HG03159 (cell line): ENCODE measurements around the gene NFATC4.
A peak's percentile ranks its signal among the peaks of the same experiment; 100 is the strongest.

Source experiments
- ATAC-seq: cut with Tn5 transposase; IDR thresholded peaks from one replicate; pipeline ENCODE4 v1.9.1; 2021; ENCODE audit warnings: mild to moderate bottlenecking, moderate library complexity; ENCODE audit not compliant: unreplicated experiment

NFATC4 gene

DNA sequence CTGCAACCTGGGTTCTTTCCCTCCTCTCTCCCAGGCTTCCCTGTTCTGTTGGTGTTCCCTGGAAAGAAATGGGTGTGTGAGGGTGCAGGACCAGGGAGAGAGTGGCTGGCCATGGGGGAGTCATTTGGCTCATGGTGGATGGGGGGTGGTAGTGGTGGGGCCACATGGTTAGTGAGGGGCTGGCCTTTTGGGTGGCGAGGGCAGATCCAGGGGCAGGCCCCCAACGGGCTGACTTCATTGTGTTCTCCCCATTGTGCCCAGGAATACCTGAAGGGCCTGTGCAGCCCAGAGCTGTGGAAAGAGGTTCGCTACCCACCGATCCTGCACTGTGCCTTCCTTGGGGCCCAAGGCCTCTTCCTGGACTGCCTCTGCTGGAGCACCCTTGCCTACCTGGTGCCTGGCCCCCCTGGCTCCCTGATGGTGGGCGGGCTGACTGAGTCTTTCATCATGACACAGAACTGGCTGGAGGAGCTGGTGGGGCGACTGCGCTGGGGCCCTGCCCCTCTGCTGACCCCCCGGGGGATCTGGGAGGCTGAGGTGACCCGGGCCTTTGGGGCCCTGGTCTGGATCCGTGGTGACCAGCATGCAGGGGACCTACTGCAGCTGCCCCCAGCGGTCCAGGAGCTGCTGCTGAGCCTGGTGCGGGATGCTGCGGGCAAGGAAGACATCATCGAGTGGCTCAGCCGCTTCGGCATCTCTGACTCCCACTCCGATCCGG lies 39.8 kb downstream of the NFATC4 start:
- ATAC-seq: no peak

GRCh38 chr14:24408764-24409163 lies 40.8 kb downstream of the NFATC4 start:
- no peak for ATAC-seq

DNA sequence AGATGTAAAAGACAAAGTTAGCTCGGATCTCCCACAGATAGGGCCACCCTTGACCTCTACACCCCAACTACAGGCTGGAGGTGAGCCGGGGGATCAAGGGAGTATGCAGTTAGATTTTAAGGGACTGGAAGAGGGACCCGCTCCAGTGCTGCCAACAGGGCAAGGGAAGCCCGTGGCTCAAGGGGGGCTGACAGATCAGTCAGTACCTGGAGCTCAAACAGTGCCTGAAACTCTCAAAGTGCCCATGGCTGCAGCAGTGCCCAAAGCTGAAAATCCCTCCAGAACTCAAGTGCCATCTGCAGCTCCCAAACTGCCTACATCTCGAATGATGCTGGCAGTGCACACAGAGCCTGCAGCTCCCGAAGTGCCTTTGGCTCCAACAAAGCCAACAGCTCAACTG lies 41.2 kb downstream of the NFATC4 start:
- ATAC-seq: no peak

DNA sequence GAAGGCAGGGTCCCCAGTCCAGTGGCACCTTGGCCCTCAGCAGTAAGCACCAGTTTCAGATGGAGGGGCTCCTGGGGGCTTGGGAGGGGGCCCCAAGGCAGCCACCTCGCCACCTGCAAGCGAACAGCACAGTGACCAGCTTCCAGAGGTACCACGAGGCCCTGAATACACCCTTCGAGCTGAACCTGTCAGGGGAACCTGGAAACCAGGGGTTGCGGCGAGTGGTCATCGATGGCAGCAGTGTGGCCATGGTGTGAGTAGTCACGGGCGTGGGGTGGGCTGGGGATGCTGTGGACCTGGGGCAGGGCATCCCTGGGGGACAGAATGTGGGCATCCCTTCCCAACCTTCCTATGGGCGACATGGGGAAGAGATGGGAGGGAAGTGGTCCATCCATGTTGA lies 42.0 kb downstream of the NFATC4 start:
- no peak for ATAC-seq

- ATAC-seq: peak; percentile 58
Measured at GRCh38 chr14:24411443-24412389, 43.7 kb downstream of the NFATC4 start.

DNA sequence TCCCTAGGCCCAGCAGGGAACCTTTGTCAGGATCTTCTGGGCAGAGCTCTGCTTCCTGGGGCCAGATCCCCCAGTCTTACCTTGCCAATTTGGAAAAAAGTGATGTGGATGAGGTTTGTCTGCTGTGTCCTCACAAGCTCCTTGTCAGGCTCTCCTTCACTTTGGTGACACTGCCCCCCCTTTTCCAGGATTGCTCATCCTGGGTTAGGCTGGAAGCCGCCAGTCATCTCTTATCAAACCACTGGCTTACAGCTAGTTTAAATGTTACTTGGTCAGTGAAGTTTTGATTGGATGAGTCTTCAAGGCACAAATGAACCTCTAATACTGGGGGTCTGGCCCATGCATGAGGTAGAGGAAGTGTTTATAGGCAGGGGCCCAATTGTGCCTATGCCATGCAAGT lies 46.1 kb downstream of the NFATC4 start:
- no peak for ATAC-seq

- ATAC-seq: no peak
Measured at GRCh38 chr14:24414732-24415420, 46.9 kb downstream of the NFATC4 start.

DNA sequence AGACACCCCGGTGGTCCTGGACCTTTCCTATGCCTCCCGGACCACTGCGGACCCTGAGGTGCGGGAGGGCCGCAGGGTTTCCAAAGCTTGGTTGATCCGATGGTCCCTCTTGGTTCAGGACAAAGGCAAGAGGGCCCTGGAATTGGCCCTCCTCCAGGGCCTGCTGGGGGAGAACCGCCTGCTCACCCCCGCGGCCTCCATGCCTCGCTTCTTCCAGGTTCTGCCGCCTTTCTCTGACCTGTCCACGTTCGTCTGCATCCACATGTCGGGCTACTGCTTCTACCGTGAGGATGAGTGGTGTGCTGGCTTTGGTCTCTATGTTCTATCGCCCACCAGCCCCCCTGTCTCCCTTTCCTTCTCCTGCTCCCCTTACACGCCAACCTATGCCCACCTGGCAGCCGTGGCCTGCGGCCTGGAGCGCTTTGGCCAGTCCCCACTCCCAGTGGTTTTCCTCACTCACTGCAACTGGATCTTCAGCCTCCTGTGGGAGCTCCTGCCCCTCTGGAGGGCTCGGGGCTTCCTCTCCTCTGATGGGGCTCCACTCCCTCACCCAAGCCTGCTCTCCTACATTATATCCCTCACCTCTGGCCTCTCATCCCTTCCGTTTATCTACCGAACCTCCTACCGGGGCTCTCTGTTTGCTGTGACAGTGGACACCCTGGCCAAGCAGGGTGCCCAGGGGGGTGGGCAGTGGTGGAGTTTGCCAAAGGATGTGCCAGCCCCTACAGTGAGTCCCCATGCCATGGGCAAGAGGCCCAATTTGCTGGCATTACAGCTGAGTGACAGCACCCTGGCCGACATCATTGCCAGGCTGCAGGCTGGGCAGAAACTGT lies 47.7 kb downstream of the NFATC4 start:
- no peak for ATAC-seq

GRCh38 chr14:24416254-24416931 lies 48.4 kb downstream of the NFATC4 start:
- no peak for ATAC-seq

DNA sequence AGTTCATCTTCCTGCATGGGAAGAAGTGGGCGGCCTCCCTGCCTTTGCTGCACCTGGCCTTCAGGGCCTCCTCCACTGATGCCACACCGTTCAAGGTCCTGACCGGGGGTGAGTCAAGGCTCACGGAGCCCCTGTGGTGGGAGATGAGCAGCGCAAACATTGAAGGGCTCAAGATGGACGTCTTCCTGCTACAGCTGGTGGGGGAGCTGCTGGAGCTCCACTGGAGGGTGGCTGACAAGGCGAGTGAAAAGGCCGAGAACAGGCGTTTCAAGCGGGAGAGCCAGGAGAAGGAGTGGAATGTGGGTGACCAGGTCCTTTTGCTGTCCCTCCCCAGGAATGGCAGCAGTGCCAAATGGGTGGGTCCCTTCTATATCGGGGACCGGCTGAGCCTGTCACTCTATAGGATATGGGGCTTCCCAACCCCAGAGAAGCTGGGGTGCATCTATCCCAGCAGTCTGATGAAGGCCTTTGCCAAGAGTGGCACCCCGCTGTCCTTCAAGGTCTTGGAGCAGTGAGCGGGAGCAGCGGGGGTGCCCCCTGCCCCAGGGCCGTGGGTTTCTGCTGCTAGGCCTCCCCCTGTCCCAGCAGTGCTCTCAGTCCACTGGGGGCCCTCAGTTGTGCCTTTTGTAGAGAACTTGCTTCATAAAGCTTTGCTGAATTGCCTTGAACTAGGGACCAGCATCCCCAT lies 49.1 kb downstream of the NFATC4 start:
- no peak for ATAC-seq

DNA sequence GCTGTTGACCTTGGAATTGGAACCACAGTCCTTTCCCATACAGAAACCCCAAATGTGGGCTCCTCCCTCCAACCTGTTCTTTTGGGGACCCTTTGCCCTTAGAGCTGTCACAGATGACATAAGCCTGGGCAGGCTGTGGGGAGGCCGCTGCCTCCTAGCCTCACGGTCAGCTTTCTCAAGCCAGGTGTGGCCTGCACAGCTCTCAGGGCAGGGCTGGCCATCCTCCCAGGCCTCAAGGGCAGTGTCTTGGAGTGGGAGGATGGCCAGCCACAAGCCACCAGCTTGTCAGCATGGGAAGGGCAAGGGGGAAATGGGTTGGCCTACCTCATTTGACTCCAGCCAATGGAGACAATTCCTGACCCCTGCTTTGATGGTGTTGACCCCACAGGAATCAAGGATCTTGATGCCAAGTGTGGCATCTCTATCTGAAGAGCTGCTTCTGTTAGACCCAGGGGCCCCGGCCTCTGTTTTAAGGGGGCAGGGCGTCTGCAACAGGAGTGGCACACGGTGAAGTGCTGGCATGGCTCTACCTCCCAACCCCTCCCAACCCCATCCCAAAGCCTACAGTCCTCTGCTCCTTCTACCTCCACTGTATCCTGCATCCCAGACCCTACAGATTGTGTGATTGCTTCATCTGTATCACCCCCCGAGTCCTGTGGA lies 50.0 kb downstream of the NFATC4 start:
- ATAC-seq: no peak

DNA sequence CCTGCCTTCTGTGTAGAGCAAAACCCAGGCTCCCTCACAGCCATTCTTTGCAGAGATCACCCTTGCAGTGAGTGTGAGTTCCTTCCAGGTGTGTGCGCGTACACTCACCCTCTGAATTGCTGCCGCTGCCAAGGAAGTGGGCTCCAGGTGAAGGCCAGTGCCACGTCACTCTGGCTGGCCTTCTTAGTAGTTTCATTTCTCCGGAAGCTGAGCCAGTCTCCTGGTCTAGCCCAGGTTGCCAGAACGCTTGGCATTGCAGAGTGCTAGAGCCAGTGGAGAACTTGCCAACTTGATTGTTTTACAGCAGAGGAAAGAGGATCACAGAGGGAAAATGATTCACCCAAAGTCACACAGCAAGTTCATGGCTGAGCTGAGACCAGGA lies 50.5 kb downstream of the NFATC4 start:
- ATAC-seq: no peak

- ATAC-seq: no peak
Measured at GRCh38 chr14:24422261-24422660, 54.3 kb downstream of the NFATC4 start.

- ATAC-seq: no peak
Measured at GRCh38 chr14:24422694-24423601, 55.0 kb downstream of the NFATC4 start.

DNA sequence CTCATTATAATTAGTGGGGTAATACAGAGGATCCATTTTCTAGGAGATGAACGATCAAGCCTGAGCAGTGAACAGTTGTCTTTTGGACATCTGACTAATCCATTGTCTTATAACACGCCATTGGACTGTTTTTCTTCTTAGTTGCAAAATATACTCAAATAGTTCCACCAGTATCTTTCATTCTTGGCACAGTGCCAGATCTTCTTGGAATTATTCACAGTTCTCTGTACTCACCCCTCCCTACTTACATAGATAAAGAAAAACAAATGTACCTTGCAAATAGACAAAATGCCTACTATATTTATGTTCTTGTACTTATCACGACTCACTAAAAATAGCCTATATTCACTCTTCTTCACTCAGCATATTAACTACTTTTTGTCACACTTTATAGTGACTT lies 57.7 kb downstream of the NFATC4 start:
- ATAC-seq: no peak

DNA sequence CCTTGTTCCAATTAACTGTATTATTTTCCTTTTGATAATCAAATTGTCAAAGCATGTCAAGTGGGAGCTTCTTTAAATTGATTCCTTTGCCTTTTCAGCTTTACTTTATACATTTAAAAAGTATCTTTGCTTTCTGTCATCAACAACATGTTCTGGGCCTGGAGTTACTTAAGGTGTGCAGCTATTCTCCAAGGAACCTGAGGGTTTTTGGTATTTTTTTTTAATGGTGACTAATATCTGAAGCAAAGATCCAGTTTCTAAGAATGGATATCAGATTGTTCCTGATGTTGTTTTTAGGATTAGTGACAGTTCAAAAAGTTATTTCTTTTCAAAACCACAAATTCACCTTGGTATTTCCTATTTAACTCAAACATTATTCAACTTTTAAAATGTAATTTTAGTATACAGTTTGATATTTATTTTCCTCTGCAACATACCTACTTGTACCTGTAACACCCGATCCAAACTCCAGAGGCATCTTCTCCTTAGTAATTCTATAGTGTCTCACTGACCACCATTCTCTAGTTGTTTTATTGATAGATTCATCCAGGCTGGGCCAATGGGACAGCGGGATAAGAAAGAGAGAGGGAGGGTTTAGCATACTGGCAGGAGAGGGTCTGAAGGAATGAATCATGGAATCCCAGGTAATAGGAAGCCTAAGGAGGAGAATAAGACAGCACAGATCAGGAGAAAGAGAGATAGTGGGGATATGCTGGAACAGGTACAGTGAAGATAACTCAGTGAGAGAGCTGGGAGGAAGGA lies 58.3 kb downstream of the NFATC4 start:
- ATAC-seq: no peak

DNA sequence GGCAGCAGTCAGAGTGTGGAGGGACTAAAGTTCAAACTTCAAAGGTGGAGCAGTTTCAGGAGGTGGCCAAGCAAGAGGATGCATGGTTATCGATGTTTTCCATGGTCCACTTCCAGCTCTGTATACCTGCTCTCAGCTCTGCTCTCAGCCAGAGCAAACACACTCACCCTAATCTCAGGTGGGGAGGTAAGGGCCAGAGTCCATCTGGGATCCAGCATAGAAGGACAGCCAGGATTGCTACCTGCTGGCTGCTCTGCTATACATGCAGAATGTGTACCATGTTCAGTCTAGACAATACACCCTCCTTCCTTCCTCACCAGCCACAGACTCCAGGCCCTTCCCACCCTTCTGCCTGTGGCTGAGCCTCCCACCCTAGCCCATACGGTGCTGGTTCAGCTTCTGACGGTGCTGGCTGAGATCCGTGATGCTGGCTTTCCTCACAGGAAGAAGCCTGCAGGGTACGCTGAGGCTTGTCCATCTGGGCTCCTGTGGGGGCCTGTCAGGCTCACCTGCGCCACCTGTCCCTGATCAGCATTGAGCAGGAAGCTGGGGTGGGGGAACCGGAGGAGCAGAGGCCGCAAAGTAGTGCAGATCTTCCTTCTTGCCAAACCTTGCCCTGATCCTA lies 59.0 kb downstream of the NFATC4 start:
- ATAC-seq: no peak
